Mammary epithelial cell (primary cell): ENCODE results near the gene DENND6B.

Experiments used
- EZH2 ChIP-seq: IDR thresholded peaks from 2 replicates; pipeline ENCODE4 v1.6.1; 2012; ENCODE audit warnings: low read length, inconsistent platforms, borderline replicate concordance
- TF ChIP-seq, protein P1 (sequence below), 2 donors: IDR thresholded peaks in 1 of 2; conservative IDR thresholded peaks in 1 of 2; 2 replicates each; pipeline ENCODE4 v1.5.1; 2011 to 2012; ENCODE audit warnings: inconsistent platforms in 2 of 2, low read length in 2 of 2, mild to moderate bottlenecking in 2 of 2, control low read depth in 1 of 2, low read depth in 1 of 2; ENCODE audit not compliant: insufficient read depth in 1 of 2; ENCODE audit errors: extremely low read depth in 1 of 2

DNA sequence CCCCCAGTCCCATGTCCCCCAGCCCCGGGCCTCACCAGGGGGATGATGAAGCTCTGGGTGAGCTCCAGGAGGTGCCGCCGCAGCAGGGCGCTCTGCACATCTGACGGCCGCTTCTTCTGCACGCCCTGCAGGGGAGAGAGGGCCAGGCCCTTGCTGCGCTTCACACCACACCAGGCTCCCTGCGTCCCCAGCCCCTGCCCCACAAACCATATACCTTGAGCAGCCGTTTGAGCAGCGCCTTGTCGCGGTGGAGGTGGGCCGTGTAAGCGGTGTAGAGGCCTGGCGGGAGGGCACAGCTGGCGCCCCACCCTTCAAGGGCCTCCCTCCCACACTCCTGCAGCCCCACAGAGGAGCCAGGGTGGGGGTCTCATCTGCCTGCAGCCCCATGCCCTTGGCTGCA lies 13.2 kb downstream of the DENND6B start:
- TF ChIP-seq, protein P1, sequence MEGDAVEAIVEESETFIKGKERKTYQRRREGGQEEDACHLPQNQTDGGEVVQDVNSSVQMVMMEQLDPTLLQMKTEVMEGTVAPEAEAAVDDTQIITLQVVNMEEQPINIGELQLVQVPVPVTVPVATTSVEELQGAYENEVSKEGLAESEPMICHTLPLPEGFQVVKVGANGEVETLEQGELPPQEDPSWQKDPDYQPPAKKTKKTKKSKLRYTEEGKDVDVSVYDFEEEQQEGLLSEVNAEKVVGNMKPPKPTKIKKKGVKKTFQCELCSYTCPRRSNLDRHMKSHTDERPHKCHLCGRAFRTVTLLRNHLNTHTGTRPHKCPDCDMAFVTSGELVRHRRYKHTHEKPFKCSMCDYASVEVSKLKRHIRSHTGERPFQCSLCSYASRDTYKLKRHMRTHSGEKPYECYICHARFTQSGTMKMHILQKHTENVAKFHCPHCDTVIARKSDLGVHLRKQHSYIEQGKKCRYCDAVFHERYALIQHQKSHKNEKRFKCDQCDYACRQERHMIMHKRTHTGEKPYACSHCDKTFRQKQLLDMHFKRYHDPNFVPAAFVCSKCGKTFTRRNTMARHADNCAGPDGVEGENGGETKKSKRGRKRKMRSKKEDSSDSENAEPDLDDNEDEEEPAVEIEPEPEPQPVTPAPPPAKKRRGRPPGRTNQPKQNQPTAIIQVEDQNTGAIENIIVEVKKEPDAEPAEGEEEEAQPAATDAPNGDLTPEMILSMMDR (conservative IDR thresholded peaks at IDR 0.05 in 1 of 2, IDR thresholded peaks at IDR 0.05 in 1 of 2; ENCODE audit: extremely low read depth in 1 of 2, insufficient read depth in 1 of 2, low read depth in 1 of 2, low read length in 2 of 2), result no peak
- TF ChIP-seq EZH2, result no peak
